GM18508 (cell line): ENCODE data around the gene NGFR.
"Not testable (repeated sequence)": the region's sequence is repeated elsewhere in the genome, so short reads cannot be mapped to it uniquely, and the experiment has no call there.

Experiments used
- ATAC-seq: cut with Tn5 transposase; IDR thresholded peaks from one replicate; pipeline ENCODE4 v1.9.1; 2021; ENCODE audit warnings: moderate number of reproducible peaks; ENCODE audit not compliant: insufficient read depth, unreplicated experiment

The NGFR gene

GRCh38 chr17:49494399-49494985 lies 601 bp upstream of the NGFR start:
- no peak for ATAC-seq

- ATAC-seq = no peak
Observed at GRCh38 chr17:49495842-49496182, 719 bp downstream of the NGFR start.

DNA sequence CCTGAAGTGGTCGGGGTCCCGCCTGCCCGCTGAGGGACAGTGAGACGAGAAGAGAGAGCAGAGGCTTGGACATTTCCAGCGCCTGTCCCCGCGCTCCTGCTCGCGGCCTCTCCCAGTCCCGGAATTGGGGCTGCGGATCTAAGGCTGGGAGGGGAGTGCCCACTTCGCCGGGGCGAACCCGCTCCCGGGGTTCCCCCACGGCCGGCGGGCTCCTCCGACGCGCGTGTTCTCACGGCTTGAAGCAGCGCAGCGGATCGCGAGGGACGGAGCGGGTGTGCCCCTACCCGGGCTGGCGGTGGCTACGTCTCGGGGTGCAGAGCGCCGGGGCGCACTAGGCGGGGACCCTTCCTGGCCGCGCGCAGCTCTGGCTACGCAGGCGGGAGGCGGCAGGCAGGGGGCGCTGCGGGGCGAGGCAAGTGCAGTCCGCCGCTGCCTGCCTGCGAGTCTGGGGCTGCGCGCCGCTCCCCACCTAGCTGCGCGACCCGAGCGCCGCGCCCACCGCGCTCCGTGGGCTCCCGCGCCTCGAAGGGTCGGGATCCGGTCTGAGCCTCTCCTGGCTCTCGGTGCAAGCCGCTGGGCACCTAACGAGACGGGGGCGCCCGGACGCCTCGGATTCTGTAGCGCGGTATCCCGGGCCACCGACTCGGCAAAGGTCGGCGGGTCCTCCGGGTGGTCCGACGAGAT lies 1.2 kb downstream of the NGFR start:
- ATAC-seq = no peak

- ATAC-seq = no peak
Observed at GRCh38 chr17:49496867-49497147, 1.7 kb downstream of the NGFR start.

DNA sequence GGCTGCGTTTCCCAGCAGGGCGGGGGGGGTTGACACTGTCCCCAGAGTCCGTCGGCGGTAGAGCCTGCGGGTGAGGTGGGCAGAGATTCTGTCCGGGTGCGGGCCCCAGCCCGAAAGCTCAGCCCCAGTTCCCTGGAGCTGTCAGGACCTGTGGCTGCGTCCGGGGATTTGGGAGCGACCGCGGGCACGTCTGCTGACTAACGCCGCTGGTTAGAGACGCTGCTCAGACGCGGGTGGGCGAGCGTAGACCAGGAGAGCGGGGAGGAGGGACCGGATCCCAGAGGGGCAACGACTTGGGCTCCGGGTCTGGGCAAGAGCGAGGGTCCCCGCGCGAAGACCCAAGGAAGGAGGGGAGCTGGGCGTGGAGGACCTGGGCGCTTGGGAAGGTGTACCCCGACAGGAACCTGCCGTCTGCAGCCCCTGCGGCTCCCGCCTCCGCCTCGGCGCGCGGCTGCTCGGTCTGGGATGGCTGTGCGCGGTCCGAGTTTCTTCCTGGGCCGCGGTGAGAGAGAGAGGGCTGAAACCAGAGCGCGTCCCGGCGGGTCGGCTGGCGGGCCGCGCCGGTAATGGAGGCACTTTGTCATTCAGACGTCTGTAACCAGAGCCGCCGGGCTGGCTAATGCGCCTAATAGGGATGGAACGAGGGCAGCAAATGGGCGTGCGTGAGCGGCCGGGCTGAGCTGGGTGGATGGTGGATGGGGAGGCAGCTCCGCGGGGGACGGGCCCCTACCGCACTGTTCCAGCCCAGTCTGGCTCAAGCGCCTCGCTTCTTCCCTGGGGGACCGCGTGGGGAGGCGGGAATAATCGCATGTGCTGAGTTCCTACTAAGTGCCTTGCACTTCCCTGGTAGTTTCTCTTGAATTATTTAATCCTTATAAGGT lies 2.3 kb downstream of the NGFR start:
- ATAC-seq = no peak

DNA sequence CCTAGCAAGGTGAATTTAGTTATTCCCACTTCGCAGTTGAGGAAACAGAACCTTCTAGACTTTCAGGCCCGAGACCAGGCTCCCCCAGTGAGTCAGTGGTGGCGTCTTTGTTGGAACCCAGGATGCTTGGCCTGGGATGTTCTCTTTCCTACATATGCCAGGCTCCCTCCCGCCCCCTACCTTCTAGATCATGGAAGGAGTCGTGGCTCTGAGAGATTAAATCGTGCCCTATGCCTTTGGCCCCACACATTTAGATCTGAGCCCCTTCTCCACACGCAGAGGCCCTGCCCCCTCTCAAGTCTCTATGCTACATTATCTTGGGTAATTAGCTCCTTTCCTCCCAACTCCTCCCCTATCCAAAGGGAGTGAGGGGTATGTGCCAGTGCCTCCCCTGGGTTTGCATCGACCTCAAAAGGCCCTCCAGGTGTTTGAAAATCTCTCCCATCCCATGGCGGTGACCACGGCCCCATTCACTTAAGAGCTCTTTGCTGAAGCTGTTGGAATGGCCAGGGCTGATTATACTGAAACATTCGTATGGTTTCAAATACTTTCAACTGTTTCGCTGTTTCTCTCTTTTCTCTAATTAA lies 3.0 kb downstream of the NGFR start:
- ATAC-seq = no peak

GRCh38 chr17:49501496-49501895 lies 6.4 kb downstream of the NGFR start:
- ATAC-seq = no peak

DNA sequence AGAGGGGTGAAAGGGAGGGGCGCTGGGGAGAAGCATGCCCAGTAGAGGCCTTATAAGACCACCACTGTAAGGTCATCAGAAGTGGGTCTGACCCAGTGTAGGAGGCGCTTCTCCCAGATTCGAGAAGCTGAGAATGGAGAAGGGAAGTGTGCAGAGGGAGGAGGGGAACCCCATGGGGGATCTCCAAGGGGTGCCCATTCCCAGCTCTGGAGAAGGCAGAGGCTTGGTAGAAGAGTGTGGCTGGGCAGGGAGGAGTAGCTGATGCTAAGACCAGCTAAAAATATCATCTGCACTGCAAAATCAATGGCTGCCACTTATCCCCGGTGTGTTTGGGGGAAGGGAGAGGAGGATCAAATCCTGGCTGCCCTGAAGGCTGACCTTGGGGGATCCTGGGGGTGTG lies 7.2 kb downstream of the NGFR start:
- no peak for ATAC-seq

DNA sequence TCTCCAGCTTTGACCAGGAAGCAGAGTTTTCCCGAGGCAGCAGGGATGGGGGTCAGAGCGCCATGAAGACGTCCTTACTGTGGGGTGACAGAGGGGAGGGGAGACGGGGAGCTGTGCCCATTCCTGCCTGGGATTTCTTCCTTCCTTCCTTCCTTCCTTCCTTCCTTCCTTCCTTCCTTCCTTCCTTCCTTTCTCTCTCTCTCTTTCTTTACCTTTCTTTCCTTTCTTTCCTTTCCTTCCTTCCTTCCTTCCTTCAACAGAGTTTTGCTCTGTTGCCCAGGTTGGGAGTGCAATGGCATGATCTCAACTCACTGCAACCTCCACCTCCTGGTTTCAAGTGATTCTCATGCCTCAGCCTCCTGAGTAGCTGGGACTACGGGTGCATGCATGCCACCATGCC lies 7.6 kb downstream of the NGFR start:
- not testable (repeated sequence) for ATAC-seq

- ATAC-seq = no peak
Observed at GRCh38 chr17:49504369-49504768, 9.3 kb downstream of the NGFR start.

DNA sequence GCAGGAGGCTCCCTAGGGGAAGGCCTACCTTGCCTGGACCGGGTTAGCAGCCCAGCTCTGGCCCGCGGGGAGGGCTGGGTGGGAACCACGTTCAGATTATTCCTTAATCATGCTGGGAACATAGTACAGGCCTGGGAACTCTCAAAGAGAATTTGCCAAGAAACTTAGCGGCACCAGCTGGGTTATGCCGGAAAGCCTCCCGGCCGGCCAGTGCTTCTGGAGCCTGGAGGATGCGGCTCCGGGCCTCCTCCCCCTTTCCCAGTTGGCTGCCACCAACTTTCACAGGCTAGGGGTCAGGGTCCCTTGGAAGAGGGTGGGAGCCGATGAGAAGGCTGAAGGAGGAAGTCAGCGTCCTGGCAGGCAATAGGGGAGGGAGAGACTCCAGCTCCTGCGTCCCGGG lies 10.8 kb downstream of the NGFR start:
- no peak for ATAC-seq

DNA sequence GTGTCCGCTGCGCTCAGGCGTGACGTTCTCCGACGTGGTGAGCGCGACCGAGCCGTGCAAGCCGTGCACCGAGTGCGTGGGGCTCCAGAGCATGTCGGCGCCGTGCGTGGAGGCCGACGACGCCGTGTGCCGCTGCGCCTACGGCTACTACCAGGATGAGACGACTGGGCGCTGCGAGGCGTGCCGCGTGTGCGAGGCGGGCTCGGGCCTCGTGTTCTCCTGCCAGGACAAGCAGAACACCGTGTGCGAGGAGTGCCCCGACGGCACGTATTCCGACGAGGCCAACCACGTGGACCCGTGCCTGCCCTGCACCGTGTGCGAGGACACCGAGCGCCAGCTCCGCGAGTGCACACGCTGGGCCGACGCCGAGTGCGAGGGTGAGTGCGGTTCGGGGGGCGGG lies 11.2 kb downstream of the NGFR start:
- no peak for ATAC-seq

- no peak for ATAC-seq
Observed at GRCh38 chr17:49508061-49508865, 13.2 kb downstream of the NGFR start.

DNA sequence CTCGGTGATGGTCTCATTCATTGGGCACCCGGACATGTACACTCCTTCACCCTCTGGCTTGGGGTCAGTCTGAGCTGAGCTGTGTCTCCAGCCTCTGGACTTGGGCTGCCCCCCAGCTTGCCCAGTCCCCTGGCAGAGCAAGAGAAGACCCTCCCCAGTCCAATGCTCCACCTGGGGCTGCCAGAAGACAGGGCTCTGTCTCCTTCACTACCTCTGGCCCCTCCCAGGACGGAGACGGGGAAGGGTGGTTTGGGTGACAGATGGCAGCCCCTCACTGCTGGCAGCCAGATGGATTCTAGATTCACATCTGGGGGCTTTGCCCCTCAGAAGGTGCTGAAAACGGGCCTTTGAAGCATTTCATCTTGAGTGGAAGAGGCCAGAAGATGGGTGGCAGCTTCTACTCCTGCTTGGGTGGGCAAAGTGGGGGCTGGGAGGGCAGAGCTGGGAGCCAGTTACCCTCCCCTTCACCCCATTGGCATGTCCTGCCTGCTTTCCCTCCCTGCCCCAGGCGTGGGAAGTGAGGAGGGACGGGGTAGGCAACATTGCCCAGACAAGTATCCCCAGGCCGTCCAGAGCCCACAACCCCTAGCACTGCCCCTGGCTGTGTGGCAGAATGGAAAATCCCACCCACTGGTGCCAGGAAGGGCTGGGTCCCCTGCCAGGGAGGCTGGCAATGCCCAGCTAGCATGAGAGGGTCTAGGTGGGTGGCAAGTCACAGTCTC lies 13.9 kb downstream of the NGFR start:
- ATAC-seq = no peak

DNA sequence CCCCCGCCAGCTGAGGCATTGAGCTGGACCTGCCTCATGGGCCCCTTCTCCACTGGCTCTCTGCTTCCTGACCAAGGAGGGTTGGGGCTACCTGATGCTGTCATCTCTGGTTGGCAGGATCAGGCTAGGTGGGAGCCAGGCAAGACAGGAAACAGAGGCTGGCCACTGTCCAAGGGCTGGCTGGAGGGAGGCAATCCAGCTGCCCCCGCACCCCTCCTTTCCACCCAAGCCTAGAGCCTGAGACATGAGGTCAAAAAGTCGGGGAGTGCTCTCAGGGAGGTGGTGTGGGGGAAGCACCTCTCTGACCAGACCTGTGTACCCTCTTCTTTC lies 14.5 kb downstream of the NGFR start:
- ATAC-seq = no peak

DNA sequence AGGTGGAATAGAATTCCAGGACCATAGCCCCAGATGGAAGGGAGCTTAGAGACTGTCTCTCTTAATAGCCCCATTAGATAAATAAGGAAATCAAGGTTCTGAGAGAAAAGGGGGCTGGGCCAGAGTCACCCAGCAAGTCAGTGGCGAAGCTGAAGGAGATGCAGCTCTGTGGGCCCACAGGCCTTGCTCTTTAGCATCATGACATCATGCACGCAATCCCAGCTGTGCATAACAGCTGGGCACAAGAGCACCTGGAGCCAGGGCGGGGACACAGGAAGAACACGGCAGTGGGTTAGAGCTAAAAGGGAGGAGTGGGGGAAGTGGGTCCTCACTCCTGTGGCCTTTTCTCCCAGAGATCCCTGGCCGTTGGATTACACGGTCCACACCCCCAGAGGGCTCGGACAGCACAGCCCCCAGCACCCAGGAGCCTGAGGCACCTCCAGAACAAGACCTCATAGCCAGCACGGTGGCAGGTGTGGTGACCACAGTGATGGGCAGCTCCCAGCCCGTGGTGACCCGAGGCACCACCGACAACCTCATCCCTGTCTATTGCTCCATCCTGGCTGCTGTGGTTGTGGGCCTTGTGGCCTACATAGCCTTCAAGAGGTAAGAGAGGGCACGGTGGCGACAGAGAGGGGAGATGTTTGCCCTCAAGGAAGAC lies 15.1 kb downstream of the NGFR start:
- ATAC-seq = no peak

GRCh38 chr17:49510720-49511110 lies 15.6 kb downstream of the NGFR start:
- no peak for ATAC-seq

DNA sequence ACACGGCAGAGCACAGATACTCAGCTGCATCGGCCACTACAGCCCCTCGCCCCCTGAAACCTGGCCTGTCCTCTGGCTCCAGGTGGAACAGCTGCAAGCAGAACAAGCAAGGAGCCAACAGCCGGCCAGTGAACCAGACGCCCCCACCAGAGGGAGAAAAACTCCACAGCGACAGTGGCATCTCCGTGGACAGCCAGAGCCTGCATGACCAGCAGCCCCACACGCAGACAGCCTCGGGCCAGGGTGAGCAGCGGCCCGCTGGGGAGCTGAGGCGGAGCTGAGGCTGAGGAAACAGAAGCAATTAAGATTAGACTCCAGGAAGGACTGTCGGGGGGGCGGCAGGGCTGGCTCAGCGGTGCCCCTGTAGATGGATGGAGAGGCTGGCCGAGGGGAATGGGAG lies 16.7 kb downstream of the NGFR start:
- ATAC-seq = no peak

DNA sequence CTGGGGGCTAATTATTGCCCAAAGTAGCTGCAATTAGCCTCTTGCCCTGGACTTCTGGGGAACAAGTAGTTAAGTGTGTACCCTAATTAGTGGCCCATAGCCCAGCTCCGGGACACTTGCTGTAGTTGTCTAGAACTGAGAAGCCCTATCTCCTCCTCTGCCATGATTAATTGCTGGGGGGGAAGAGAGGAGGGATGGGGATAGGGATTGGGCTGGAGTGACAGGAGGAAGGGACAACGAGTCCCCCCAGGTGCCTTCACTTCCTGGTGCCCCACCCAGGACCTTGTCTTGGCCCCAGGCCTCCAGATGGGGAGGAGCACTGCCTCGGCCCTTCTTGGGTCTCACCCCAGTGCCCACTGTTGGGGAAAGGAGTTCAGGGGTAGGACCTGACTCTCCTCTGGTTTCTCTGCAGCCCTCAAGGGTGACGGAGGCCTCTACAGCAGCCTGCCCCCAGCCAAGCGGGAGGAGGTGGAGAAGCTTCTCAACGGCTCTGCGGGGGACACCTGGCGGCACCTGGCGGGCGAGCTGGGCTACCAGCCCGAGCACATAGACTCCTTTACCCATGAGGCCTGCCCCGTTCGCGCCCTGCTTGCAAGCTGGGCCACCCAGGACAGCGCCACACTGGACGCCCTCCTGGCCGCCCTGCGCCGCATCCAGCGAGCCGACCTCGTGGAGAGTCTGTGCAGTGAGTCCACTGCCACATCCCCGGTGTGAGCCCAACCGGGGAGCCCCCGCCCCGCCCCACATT lies 17.4 kb downstream of the NGFR start:
- no peak for ATAC-seq
